ENCODE results near the gene ACTBL2.
"Not testable (repeated sequence)": the region's sequence is repeated elsewhere in the genome, so short reads cannot be mapped to it uniquely, and the experiment has no call there.

The ACTBL2 gene

DNA sequence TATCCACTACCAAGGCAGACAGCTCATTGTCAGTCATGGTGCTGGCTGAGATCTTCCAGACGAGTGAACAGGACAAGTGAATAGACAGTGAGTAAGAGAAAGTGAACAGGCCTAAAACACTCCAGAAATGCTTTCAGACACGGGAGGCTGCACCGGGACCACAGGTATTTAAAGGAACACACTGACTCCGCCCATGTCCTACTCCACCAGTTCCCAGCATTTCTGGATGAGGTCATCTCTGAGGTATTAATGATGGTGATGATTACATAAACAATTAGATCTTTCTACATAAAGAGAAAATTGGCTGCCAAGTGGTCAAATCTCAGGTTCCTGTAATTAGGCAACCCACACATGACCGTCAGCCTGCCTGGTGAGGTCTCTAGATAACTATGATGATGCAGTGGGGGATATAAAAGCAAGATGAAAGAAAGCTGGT, at the start of gene ACTBL2:
Gene ACTBL2, minus strand, starts transcription at position 141 of the 436 bp plus-strand sequence. Its CDS starts 104 bp downstream, at position 37.
- DNase-seq (ENCODE audit: low read depth), result no peak

DNA sequence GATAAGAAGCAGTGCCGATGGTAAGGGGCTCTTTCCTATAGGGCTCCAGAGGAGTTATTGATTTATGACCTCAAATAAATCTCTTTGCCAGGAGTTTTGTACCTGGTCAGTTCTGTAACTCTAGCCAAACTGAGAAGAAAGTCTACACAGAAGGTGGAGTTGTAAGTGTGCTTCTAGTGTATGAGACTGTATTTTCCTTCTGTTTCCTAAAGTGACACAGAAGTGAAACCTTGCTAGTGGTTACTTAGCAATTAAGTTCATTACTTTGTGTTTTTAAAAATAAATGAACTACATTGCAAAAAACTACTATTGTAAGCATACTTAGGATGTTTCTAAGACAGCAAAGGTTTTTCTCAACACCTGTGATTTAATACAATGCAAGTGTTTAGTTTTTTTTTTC, 48.7 kb upstream of the ACTBL2 start:
- no peak for DNase-seq (ENCODE audit: low read depth)

DNA sequence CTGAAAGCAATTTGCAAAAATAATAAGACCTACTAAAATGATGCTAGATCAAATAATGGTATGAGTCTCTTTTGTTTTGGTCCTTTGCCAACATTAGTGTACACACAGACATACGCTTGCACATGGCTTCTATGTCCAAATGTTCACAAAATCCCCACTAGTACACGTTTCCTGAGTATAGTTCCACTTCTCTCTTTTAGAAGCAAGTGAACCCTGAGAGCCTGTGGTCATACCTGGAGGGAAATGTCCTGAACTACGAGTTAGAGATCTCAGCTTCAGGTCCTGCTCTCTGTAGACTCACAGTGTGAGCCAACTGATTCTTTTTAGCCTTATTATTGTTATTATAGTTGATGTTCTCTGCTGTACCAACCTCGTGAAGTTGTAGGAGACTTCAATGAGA, 47.3 kb upstream of the ACTBL2 start:
- DNase-seq (ENCODE audit: low read depth), result no peak

DNA sequence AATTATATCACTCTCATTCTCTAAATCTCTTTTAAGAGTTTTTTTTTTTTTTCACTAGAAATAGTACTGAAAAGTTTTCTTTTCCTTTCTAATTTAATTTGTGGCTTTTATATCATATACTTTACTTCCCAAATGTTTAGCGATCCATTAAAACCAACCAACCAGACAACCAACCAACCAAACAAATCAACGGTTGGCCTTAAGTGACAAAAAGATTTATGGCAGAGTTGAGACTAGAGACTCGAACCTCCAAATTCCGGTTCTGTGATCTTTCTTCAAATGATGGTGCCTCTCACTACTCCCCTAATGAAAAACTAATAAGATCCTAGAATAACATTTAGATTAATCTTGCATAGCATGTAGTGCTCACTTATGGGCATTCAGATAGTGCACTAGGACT, 45.3 kb upstream of the ACTBL2 start:
- DNase-seq (ENCODE audit: low read depth), result no peak

DNA sequence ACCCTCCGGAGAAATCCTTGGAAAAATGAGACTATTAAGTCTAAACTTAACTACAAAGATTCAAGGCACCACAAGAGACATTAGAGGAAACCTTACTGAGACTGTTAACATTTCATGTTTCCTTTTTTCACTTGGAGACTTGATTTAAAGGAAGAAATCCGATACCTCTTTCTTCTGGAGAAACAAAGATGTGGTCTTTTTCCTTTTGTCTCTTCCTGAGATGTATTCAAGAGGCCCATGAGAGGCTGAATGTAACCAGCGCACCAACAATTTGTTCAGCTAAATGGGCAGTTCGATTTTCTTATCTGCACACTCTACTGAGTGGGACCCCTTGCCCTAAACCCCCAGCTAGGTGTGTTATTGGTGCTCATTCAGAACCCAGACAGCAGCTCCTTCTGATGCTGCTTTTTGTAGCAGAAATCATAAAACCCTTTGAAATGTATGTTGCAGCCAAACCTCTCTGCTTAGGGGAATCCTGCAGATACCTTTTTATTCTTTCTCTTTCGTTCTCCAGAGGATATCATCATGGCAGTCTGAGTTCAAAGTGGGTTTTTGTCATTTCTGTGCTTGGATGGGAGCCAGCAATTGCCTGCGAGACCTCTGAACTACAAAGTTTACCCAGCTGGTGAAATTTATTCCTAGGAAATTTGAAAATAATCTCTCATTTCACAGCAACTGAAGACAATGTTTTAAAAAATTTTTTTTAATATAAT, 41.9 kb upstream of the ACTBL2 start:
- no peak for DNase-seq (ENCODE audit: low read depth)

DNA sequence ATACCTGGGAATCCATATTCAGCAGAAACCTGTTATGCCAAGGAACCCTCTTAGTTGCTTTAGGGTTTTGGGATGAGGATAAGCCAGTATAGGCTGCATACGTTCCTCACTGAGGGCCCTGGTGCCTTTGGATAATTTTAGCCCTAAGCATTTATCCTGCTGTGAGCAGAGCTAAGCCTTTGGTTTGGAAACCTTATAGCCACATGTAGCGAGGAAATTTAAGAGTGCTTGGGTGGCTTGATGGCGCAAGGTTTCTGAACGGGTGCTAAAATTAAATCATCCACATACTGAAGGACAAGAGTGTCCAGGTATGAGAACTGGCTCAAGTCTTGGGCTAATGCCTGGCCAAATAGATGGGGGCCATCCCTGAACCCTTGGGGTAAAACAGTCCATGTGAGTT, 39.9 kb upstream of the ACTBL2 start:
- not testable (repeated sequence) for DNase-seq (ENCODE audit: low read depth)

DNA sequence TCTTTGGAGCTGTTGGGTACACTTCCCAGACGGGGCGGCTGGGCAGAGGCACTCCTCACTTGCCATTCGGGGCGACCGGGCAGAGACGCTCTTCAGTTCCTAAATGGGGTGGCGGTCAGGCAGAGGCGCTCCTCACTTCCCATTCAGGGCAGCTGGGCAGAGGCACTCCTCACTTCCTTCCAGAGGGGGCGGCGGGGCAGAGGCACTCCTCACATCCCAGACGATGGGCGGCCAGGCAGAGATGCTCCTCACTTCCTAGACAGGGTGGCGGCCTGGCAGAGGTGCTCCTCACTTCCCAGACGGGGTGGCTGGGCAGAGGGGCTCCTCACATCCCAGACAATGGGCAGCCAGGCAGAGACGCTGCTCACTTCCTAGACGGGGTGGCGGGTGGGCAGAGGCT, 35.8 kb upstream of the ACTBL2 start:
- DNase-seq (ENCODE audit: low read depth), result not testable (repeated sequence)

DNA sequence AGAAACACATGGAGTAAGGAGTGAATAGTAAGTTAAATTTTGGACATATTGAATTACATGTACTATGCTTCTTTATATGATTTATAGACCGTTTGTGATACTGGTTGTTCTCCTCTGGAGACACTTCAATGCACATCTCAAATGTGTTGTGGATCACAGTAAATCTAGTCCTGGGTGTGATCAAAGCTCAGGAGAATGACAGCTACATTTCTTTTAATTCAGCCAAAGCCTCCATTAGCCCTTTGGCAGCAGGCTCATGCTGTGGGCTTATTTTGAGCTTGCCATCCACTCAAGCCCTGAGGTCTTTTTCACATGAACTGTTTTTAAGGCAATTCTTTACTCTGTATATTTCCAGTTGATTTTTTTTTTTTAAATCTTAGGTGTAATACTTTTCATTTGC, 34.6 kb upstream of the ACTBL2 start:
- DNase-seq (ENCODE audit: low read depth), result no peak

DNA sequence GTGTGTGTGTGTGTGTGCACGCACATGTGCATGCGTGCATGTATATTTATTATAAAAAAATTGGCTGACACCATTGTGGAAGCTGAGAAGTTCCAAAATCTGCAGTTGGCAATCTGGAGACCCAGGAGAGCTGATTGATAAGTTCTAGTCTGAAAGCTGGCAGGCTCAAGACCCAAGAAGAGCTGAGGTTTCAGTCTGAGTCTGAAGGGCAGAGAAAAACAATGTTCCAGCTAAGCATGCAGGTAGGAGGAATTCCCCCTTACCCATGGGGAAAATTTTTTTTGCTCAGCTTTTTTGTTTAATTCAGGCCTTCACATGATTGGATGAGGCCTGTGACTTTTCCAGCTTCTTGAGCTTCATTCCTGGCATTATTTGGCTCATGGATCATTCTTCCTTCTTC, 31.2 kb upstream of the ACTBL2 start:
- DNase-seq (ENCODE audit: low read depth), result no peak

DNA sequence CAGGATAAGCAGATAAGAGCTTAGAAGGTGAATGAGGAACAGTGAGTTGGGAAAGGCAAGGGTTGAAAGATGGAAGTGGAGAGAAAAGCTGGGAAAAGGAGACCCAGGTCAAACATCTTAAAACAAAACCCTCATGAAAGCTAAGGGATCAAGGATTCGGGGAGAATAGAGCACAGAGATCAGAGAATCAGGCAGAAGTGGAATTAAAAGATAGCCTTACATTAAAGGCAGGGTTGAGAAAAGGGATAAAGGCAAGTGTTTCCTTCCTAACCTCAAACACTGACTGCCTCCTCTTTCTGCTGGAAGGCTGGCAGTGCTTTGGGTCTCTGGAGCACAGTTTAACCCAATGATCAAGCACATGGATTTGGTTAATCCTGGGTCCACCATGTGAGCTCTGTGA, 28.7 kb upstream of the ACTBL2 start:
- DNase-seq (ENCODE audit: low read depth), result no peak

DNA sequence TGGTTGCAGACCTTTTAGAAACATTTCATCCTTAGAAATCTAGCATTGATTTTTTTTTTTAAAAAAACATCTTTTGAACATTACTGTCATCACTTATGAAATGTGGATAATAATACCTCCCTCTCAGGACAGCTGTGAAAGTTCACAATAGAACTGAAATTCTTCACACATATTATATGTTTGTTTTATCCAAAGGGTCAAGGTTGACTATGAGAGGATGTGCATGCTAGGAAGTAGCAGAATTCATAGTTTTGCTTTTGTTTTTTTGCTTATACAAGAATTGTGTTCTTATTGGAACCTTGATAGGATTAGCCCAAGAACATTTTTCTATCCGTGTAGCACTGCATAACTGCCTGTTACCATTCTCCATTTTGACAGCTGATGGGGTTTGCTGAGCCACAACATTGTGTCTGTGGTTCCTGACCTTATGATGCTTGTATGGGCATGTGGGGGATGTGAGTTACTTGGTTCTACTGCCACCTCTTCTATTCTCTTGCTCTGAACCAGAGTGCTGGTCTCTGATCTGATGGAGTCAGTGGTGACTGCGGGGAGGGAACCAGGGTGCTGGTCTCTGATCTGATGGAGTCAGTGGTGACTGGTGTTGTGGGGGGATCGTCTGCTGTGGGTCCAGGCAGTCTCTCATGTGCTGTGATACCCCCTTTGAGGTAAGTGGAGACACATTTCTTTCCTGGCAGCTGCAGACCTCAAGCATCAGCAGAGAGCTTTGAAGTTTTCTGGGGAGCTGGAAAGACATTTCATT, 27.1 kb upstream of the ACTBL2 start:
- no peak for DNase-seq (ENCODE audit: low read depth)

DNA sequence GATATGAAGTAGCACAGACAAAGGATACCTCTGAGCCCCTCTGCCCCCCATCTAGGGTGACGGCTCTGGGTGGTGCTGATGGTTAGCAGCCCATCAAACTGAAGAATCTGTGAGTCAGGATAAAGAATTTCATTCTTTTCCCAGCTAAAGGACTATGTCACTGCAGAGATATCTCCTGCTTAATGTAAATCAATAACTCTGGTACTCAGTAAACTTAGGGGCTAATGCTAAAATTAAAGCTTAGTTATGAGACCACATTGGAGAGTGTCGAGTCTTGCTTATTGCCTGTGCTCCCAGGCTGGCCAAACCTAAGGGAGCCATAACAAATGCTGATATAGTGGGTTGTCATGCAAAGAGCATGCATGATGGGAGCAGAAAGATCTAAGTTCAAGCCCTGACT, 25.6 kb upstream of the ACTBL2 start:
- DNase-seq (ENCODE audit: low read depth), result no peak

DNA sequence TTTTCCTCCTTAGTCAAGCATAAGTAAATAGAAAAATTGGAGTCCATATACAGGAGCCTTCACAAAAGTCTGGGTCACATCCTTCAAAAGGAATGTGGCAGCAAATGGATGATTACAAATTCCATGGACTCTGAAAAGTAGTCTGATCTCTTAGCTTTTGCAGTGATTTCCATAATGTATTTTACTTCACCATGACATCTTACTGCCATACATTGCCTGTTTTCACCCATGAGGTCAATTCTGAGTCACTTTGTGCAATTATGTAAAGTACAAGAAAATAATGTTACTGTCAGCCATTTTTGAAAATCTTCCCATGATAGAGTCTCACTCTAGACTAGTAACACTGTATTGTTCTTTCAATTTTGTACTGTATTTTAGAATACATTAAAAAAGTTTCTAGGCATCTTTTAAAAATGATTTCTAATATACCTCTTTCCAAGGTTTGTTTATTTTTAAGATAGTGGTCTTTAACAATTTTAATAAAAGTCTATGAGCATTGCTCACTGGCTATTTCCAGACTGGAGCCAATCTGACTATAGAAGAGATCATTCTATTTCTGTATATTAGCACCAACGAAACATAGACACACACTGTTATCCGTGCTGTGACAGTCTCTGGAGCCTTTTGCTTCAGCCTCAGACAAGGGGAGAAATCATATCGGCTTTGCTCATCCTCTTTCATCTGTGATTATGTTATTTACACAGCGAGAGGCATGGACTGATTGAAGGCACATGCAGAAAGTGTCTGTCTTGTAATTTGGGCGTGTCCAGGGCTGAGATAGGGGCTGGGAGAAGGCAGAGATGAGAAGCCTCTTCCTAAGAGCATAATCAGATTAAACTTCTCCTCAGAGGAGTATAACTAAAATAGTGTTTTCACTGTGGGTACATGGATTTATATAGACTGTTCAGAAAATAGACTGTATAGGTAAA, 22.9 kb upstream of the ACTBL2 start:
- no peak for DNase-seq (ENCODE audit: low read depth)

DNA sequence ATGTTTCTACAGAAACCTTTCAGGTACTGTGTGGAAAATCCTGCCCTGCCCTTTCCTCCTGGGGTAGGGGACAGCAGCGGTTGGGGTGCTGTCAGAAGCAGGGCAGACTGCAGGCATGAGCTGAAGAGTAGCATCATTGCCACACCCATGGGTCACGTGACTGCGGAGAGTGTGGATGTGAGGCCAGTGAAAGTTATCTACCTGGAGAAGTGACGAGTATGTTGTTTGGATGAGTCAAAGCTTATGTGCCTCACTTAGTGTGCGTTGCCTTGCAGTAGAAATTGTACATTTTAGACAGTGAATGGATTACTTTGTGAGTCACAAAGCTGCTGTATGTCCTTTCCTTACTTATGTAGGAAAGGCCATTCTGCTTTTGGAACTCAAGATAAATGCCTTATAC, 21.7 kb upstream of the ACTBL2 start:
- no peak for DNase-seq (ENCODE audit: low read depth)

DNA sequence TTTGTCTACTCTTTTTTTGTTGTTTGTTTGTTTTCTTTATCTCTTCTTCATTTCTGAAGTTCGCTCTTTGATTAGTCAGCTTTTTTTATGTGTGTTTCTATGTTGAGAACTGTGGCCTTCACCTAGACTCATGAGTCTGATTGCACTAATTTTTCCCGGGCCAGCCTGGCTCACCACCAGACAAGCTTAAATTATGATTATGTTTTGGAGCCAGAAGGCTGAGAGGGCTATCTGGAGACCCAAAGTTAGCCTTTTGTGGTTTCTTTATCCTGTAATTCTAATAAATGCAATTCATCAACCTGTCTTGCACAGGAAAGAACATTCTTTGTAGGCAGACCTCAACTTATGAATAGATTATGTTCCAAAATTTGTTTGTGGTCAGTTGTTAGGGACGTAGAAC, 20.8 kb upstream of the ACTBL2 start:
- no peak for DNase-seq (ENCODE audit: low read depth)

DNA sequence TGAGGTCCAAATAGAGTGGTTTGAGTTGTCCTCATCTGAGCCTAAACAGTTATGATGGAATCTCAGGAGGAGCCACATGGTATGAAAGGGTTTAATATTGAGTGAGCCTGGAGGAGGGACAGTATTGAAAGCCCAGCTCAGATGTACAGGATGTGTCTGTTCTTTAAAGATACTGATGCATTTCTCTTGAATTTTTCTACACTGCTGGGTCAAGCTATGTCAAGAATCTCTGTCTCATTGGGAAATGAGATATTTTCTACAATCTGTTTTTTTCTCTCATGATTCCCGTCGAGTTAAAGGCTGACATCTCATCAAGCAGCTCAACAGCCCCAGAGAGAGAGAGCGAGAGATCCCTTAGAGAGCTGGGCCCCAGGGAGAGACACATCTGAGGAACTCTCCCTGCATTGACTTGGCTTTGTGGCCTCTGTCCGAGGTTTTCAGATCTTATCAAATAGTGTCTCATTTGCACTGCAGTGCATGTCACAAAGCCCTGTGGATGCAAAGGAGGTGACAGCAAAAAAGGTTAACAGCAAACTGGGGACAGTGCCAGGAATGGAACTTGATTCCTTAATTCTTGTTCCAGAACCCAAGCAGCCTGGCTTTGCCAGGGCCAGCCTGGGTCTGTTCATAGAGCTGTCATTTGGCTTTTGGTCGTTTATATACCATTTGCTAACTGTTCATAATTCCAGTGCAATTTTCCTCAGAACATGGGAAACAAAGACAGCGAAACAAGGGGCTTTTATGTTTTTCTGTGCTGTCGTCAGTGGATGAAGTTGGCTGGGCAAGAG, 19.0 kb upstream of the ACTBL2 start:
- DNase-seq (ENCODE audit: low read depth), result no peak

DNA sequence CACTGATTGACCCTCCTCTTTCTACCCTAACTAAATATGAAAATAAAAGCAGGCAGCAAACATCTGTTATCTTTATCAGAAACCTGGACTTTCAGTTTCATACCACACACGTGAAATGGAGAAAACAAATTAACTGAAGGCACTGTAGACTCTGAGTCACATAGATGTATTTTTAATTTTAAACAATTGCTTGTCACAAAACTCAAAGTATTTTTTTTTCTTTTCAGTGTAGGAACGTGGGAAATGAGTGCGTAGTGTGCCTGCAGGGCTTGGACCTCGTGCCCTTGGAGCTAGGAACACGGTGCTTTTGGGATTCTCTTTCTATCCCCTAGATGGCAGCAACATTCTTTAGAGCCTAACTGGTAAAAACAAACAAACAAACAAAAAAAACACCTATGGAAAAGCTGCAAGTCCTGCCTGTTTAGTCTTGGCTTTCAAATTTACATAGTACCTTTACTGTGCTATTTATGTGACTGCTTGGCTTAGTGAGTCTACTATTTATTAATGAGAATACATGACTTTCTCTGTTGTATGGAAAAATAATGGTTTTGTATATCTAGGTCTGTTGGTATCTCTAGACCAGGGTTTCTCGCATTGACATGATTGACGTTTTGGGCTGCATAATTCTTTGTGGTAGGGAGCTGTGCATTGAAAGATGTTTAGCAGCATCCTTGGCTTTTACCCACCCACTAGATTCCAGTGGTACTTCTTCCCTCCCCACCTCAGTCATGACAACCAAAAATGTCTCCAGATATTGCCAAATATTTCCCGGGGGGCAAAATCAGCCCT, 16.8 kb upstream of the ACTBL2 start:
- DNase-seq (ENCODE audit: low read depth), result no peak

DNA sequence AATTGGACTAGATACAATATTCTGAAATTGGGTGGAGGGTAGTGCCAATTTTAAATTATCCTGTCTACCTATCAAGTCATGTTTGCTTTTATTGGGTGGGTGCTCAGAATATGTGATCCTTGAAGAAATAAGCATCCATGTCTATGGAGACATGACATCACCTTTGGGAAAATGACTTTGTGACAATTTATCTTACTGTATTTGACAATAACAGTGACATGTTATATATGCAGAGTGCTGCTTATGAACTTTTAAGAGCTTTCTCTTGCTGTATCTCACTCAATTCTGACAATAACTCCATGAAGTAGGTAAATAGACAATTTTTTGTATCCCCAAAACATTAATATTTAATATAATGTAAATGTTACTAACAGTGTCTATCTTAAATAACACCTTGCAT, 15.1 kb upstream of the ACTBL2 start:
- no peak for DNase-seq (ENCODE audit: low read depth)

DNA sequence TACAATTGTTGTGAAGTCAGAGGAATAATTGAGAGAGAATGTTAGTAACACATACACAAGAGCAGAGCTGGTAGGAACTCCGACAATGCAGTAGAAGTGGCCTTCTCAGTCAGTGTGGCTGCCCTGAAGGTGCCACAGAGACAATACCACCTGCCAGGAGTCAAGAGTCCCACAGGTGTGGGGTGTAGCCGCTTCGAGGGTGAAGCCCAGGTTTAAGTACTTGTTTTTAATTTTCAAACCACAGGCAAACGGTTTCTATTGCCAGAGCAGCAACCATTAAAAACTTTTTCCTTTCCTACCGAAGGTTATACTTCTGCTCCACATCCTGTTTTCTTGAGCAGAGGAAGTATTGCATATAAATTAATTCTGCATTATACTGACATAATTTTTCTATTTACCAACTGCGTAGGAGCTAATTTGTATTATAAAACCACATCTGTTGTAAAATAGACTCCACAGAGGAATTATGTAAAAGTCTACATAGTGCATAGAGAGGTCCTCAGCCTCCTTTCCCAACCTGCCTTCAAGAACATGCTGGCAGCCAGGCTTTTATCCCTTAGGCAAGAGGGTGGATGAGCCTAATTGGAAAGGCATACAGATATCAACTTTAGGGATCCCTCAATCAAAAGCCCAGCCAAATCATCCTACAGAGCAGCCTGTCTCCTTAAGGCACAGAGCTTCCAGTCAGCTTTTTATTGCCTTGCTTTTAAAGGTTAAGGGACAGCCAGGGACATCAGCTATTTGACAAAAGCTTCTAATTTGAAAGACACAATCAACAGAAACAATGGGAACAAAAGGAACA, 12.9 kb upstream of the ACTBL2 start:
- no peak for DNase-seq (ENCODE audit: low read depth)

Data from activated T-cell treated with anti-CD3 and anti-CD28 coated beads for 24 hours (primary cell).